H9 (cell line): ENCODE measurements around the gene PRSS8. TPM values are rescaled to one million over a fixed set of nuclear protein-coding genes. Genes with fewer than 3 reads are reported as not detected.

Experiments used
- DNase-seq: peaks from one replicate; pipeline ENCODE4 v3.0.0-alpha.2; 2017
- H2AFZ ChIP-seq: one replicate; pipeline ENCODE4 v1.6.1; 2013; ENCODE audit warnings: mild to moderate bottlenecking, low read length, control low read depth, moderate library complexity
- H2AK5ac ChIP-seq: 2 replicates; pipeline ENCODE4 v1.6.1; 2013; ENCODE audit warnings: low read length, control low read depth, mixed read lengths; ENCODE audit not compliant: insufficient read length
- H2BK120ac ChIP-seq: one replicate; pipeline ENCODE4 v1.6.1; 2013; ENCODE audit warnings: low read depth, mild to moderate bottlenecking, low read length, control low read depth, inconsistent platforms; ENCODE audit not compliant: poor library complexity, severe bottlenecking
- H2BK12ac ChIP-seq: 2 replicates; pipeline ENCODE4 v1.6.1; 2013; ENCODE audit warnings: low read length, control low read depth, mixed read lengths, low read depth; ENCODE audit not compliant: insufficient read length
- H2BK15ac ChIP-seq: 2 replicates; pipeline ENCODE4 v1.6.1; 2013; ENCODE audit warnings: low read depth, low read length, control low read depth
- H2BK20ac ChIP-seq: one replicate; pipeline ENCODE4 v1.6.1; 2013; ENCODE audit warnings: low read depth, mild to moderate bottlenecking, low read length, control low read depth, inconsistent platforms; ENCODE audit not compliant: poor library complexity, severe bottlenecking
- H2BK5ac ChIP-seq: 2 replicates; pipeline ENCODE4 v1.6.1; 2013; ENCODE audit warnings: low read length, control low read depth, mixed read lengths; ENCODE audit not compliant: insufficient read length
- H3K14ac ChIP-seq: 2 replicates; pipeline ENCODE4 v1.6.1; 2013; ENCODE audit warnings: low read length, control low read depth; ENCODE audit not compliant: insufficient read depth
- H3K18ac ChIP-seq: 2 replicates; pipeline ENCODE4 v1.6.1; 2013; ENCODE audit warnings: low read depth, mild to moderate bottlenecking, mixed read lengths, low read length, control low read depth; ENCODE audit not compliant: insufficient read length
- H3K23ac ChIP-seq: 2 replicates; pipeline ENCODE4 v1.6.1; 2013; ENCODE audit warnings: low read length, control low read depth, mixed read lengths, low read depth; ENCODE audit not compliant: insufficient read length
- H3K23me2 ChIP-seq: 2 replicates; pipeline ENCODE4 v1.6.1; 2013; ENCODE audit warnings: low read depth, mild to moderate bottlenecking, mixed read lengths, low read length, control low read depth; ENCODE audit not compliant: insufficient read length, poor library complexity, severe bottlenecking
- H3K27ac ChIP-seq: 2 replicates; pipeline ENCODE4 v1.5.1; 2013; ENCODE audit warnings: low read length, control low read depth, mixed read lengths, low read depth; ENCODE audit not compliant: insufficient read length
- H3K27me3 ChIP-seq: 2 replicates; pipeline ENCODE4 v1.6.1; 2013; ENCODE audit warnings: low read length, control low read depth, inconsistent platforms; ENCODE audit not compliant: insufficient read depth
- H3K4ac ChIP-seq: 2 replicates; pipeline ENCODE4 v1.6.1; 2013; ENCODE audit warnings: low read depth, mild to moderate bottlenecking, control low read depth, inconsistent platforms, low read length, moderate library complexity
- H3K4me1 ChIP-seq: 2 replicates; pipeline ENCODE4 v1.6.1; 2013; ENCODE audit warnings: low read length, control low read depth, inconsistent platforms; ENCODE audit not compliant: insufficient read depth
- H3K4me2 ChIP-seq: 2 replicates; pipeline ENCODE4 v1.6.1; 2013; ENCODE audit warnings: low read length, control low read depth, mixed read lengths; ENCODE audit not compliant: insufficient read length, insufficient read depth
- H3K56ac ChIP-seq: 2 replicates; pipeline ENCODE4 v1.6.1; 2013; ENCODE audit warnings: low read depth, mild to moderate bottlenecking, mixed read lengths, low read length, control low read depth; ENCODE audit not compliant: insufficient read length
- H3K79me1 ChIP-seq: 2 replicates; pipeline ENCODE4 v1.6.1; 2013; ENCODE audit warnings: low read depth, mild to moderate bottlenecking, moderate library complexity, low read length, control low read depth, inconsistent platforms; ENCODE audit not compliant: insufficient read depth, poor library complexity, severe bottlenecking
- H3K79me2 ChIP-seq: 2 replicates; pipeline ENCODE4 v1.6.1; 2013; ENCODE audit warnings: low read length, control low read depth, inconsistent platforms; ENCODE audit not compliant: insufficient read depth
- H3K9ac ChIP-seq: 2 replicates; pipeline ENCODE4 v1.6.1; 2013; ENCODE audit warnings: low read length, control low read depth, mixed read lengths; ENCODE audit not compliant: insufficient read length; ENCODE audit errors: extremely low read depth
- H3K9me3 ChIP-seq: one replicate; pipeline ENCODE4 v1.6.1; 2013; ENCODE audit warnings: low read depth, low read length, inconsistent platforms; ENCODE audit not compliant: control insufficient read depth
- H3T11ph ChIP-seq: one replicate; pipeline ENCODE4 v1.6.1; 2013; ENCODE audit warnings: mild to moderate bottlenecking, low read length, control low read depth, inconsistent platforms
- H4K20me1 ChIP-seq: one replicate; pipeline ENCODE4 v1.6.1; 2013; ENCODE audit not compliant: control insufficient read depth, insufficient read length, insufficient read depth
- H4K5ac ChIP-seq: 2 replicates; pipeline ENCODE4 v1.6.1; 2013; ENCODE audit warnings: low read depth, mild to moderate bottlenecking, mixed read lengths, low read length, control low read depth; ENCODE audit not compliant: insufficient read length
- H4K8ac ChIP-seq: replicated peaks from 2 replicates; pipeline ENCODE4 v1.6.1; 2013; ENCODE audit warnings: low read length, control low read depth, mixed read lengths, low read depth; ENCODE audit not compliant: insufficient read length
- H4K91ac ChIP-seq: 2 replicates; pipeline ENCODE4 v1.6.1; 2013; ENCODE audit warnings: low read depth, mild to moderate bottlenecking, moderate library complexity, mixed read lengths, low read length, control low read depth; ENCODE audit not compliant: insufficient read length
- H3K27ac Mint-ChIP-seq, 3 experiments: 2 replicates in 2 of 3; 3 replicates in 1 of 3; pipeline ENCODE4 v1.8.0; 2020 to 2021; ENCODE audit warnings: mixed read lengths in 3 of 3, mild to moderate bottlenecking in 1 of 3, moderate library complexity in 1 of 3
- H3K27me3 Mint-ChIP-seq: 2 replicates; pipeline ENCODE4 v1.8.0; 2021; ENCODE audit warnings: low read depth, mild to moderate bottlenecking, moderate library complexity, mixed read lengths
- H3K36me3 Mint-ChIP-seq, 3 experiments: 2 replicates in 2 of 3; 3 replicates in 1 of 3; pipeline ENCODE4 v1.8.0; 2020 to 2021; ENCODE audit warnings: low read depth in 3 of 3, mixed read lengths in 3 of 3; ENCODE audit not compliant: insufficient read depth in 1 of 3
- H3K4me1 Mint-ChIP-seq, 2 experiments: 2 replicates each; pipeline ENCODE4 v1.8.0; 2020; ENCODE audit warnings: mixed read lengths in 2 of 2
- H3K4me3 Mint-ChIP-seq, 2 experiments: 2 replicates in 1 of 2; 3 replicates in 1 of 2; pipeline ENCODE4 v1.8.0; 2020 to 2021; ENCODE audit warnings: mild to moderate bottlenecking in 2 of 2, mixed read lengths in 2 of 2, moderate library complexity in 1 of 2
- H3K9me3 Mint-ChIP-seq, 2 experiments: 2 replicates in 1 of 2; 3 replicates in 1 of 2; pipeline ENCODE4 v1.8.0; 2020; ENCODE audit warnings: mild to moderate bottlenecking in 2 of 2, mixed read lengths in 2 of 2, moderate library complexity in 1 of 2
- CTCF ChIP-seq: fragments of 200-600 bp; sonication (generic); conservative IDR thresholded peaks from 3 replicates; pipeline ENCODE4 v1.8.0; 2021; ENCODE audit warnings: antibody characterized with exemption, mild to moderate bottlenecking
- WGBS: extraction: QIAGEN DNeasy Blood & Tissue Kit; methylation state at CpG from one replicate; pipeline ENCODE4 v1.1.7; 2013; ENCODE audit warnings: missing lambda C conversion rate, low lambda C conversion rate, mixed read lengths; ENCODE audit not compliant: insufficient read length; ENCODE audit errors: extremely low coverage; 5-methylcytosine and 5-hydroxymethylcytosine counted together
- total RNA-seq: library from RNA; stranded (reverse); gene quantifications from 2 replicates; pipeline ENCODE4 v1.2.1, GENCODE V29; 2021

Gene PRSS8
- total RNA-seq, 1 experiment from 2014 or later = 64.0 TPM

GRCh38 chr16:31092330-31092729 lies 43.2 kb downstream of the PRSS8 start:
- WGBS = no CpG with 5 or more reads among the region's 5 CpGs
- Mint-ChIP-seq H3K9me3 (no peaks in the 10 kb centered on the region; a peak in 1 of 5 replicates), H3K27ac (no peak overlapping the region), H3K27me3 (no peaks in the 10 kb centered on the region; the same call in 1 of the 2 replicates), H3K4me3 (peak overlapping the region; percentile 92 to 99; a peak in 4 of 5 replicates), H3K4me1 (peaks cover 9 to 15% of the 10 kb centered on the region in 2 experiments), H3K36me3 (peaks cover 5 to 22% (median 22%) of the 10 kb centered on the region in 3 experiments; a peak in 6 of 7 replicates)
- H4K91ac ChIP-seq = no peak overlapping the region
- H3K27me3 ChIP-seq = no peaks in the 10 kb centered on the region
- H2AK5ac ChIP-seq = no peak overlapping the region
- H3K4me2 ChIP-seq = no peak overlapping the region
- H2BK20ac ChIP-seq = no peak overlapping the region
- H3K23me2 ChIP-seq = peaks cover 11% of the 10 kb centered on the region
- no peak overlapping the region for H3K18ac ChIP-seq
- no peak overlapping the region for H3K14ac ChIP-seq
- H2AFZ ChIP-seq = no peak overlapping the region
- H3K79me1 ChIP-seq = peaks cover 2% of the 10 kb centered on the region
- no peak overlapping the region for H4K8ac ChIP-seq
- no peak overlapping the region for H3K23ac ChIP-seq
- no peak for DNase-seq
- no peak overlapping the region for H2BK120ac ChIP-seq
- H3K4ac ChIP-seq = no peak overlapping the region
- H3K9me3 ChIP-seq = no peaks in the 10 kb centered on the region
- H3K79me2 ChIP-seq = peaks cover 2% of the 10 kb centered on the region; the same call in 1 of the 2 replicates
- H3K9ac ChIP-seq = no peak overlapping the region
- peaks cover 3% of the 10 kb centered on the region for H4K20me1 ChIP-seq
- H2BK15ac ChIP-seq = no peak overlapping the region
- no peak overlapping the region for H3T11ph ChIP-seq
- no peak overlapping the region for H3K27ac ChIP-seq
- H2BK5ac ChIP-seq = no peak overlapping the region
- TF ChIP-seq CTCF = no peak
- H3K4me1 ChIP-seq = peaks cover 2% of the 10 kb centered on the region; the same call in 1 of the 2 replicates
- no peak overlapping the region for H4K5ac ChIP-seq
- H2BK12ac ChIP-seq = no peak overlapping the region
- no peak overlapping the region for H3K56ac ChIP-seq
